HepG2 (cell line): ENCODE results near the gene TEAD3. TPM values are rescaled to one million over a fixed set of nuclear protein-coding genes. Genes with fewer than 3 reads are reported as not detected.
A peak's percentile ranks its signal among the peaks of the same experiment; 100 is the strongest.

Experiments used
- ASH2L ChIP-seq: fragments of 300-600, 200-600 bp; sonication (generic); IDR thresholded peaks from 2 replicates; pipeline ENCODE4 v1.7.0; 2017; ENCODE audit warnings: low read depth, mild to moderate bottlenecking, moderate library complexity, mixed read lengths, low read length; ENCODE audit not compliant: insufficient read length
- GLI4 ChIP-seq: sonication (generic); formaldehyde crosslinking; IDR thresholded peaks from 2 replicates; pipeline ENCODE4 v1.5.1; 2020; ENCODE audit warnings: missing genetic modification reagents, mild to moderate bottlenecking, moderate library complexity, borderline replicate concordance
- SALL1 ChIP-seq: sonication (generic); formaldehyde crosslinking; IDR thresholded peaks from 2 replicates; pipeline ENCODE4 v1.8.0; 2022; ENCODE audit warnings: mild to moderate bottlenecking, missing genetic modification reagents
- SIN3A ChIP-seq: IDR thresholded peaks from 2 replicates; pipeline ENCODE4 v1.6.1; 2011; ENCODE audit warnings: low read depth, mild to moderate bottlenecking, control low read depth, low read length, borderline replicate concordance
- SMAD3 ChIP-seq: sonication (generic); formaldehyde crosslinking; IDR thresholded peaks from 2 replicates; pipeline ENCODE4 v1.4.0; 2020; ENCODE audit warnings: missing genetic modification reagents
- SPEN ChIP-seq: sonication (generic); formaldehyde crosslinking; IDR thresholded peaks from 2 replicates; pipeline ENCODE4 v1.5.1; 2020; ENCODE audit warnings: low read depth, mild to moderate bottlenecking, missing genetic modification reagents
- TBX3 ChIP-seq: fragments of 450-650 bp; IDR thresholded peaks from 2 replicates; pipeline ENCODE4 v1.6.1; 2017; ENCODE audit warnings: antibody characterized with exemption, mild to moderate bottlenecking, inconsistent platforms, borderline replicate concordance
- ZKSCAN8 ChIP-seq: IDR thresholded peaks from 2 replicates; pipeline ENCODE4 v1.6.1; 2016; ENCODE audit warnings: borderline replicate concordance, missing genetic modification reagents, missing compliant biosample characterization
- ZNF879 ChIP-seq: sonication (generic); formaldehyde crosslinking; IDR thresholded peaks from 2 replicates; pipeline ENCODE4 v1.8.1; 2023; ENCODE audit warnings: missing genetic modification reagents
- polyA plus RNA-seq, 8 experiments: library from polyadenylated mRNA; depleted of rRNA in 3 of 8; stranded (reverse) in 7 of 8; unstranded in 1 of 8; fragments of >200 nt; fragmentation: Illumina TruSeq in 4 of 8; extraction: Trizol in 4 of 8; gene quantifications; 2 replicates each; pipeline versions ENCODE4 v1.2.1 to v1.2.3, GENCODE V29; 2011 to 2016; ENCODE audit warnings: low read depth in 4 of 8, missing spikeins in 1 of 8, mixed read lengths in 1 of 8; ENCODE audit not compliant: insufficient read depth in 1 of 8
- total RNA-seq, 5 experiments: library from RNA; depleted of rRNA; stranded (reverse); fragments of >200 nt; fragmentation: Illumina TruSeq; extraction: Trizol; gene quantifications; 2 replicates each; pipeline ENCODE4 v1.2.3, GENCODE V29; 2016; ENCODE audit warnings: low read depth in 1 of 5
- TF ChIP-seq, protein P1 (sequence below): sonication (generic); formaldehyde crosslinking; IDR thresholded peaks from 2 replicates; pipeline ENCODE4 v1.4.0; 2020; ENCODE audit warnings: missing genetic modification reagents
- TF ChIP-seq, protein P2 (sequence below): sonication (generic); formaldehyde crosslinking; IDR thresholded peaks from 2 replicates; pipeline ENCODE4 v1.4.0; 2020; ENCODE audit warnings: missing genetic modification reagents
- TF ChIP-seq, protein P3 (sequence below): sonication (generic); formaldehyde crosslinking; IDR thresholded peaks from 2 replicates; pipeline ENCODE4 v1.5.0; 2020; ENCODE audit warnings: mild to moderate bottlenecking, missing genetic modification reagents, borderline replicate concordance
- TF ChIP-seq, protein P4 (sequence below): sonication (generic); formaldehyde crosslinking; IDR thresholded peaks from 2 replicates; pipeline ENCODE4 v1.5.1; 2020; ENCODE audit warnings: missing genetic modification reagents, mild to moderate bottlenecking, borderline replicate concordance
- TF ChIP-seq, protein P5 (sequence below): sonication (generic); formaldehyde crosslinking; IDR thresholded peaks from 2 replicates; pipeline ENCODE4 v1.4.0; 2020; ENCODE audit warnings: missing genetic modification reagents

TEAD3 gene
- total and polyA plus RNA-seq, 2 of the 13 experiments (the other 11 are each of a cell fraction or from before 2014, with no cell fraction given) = 15.1 to 16.5 TPM

DNA sequence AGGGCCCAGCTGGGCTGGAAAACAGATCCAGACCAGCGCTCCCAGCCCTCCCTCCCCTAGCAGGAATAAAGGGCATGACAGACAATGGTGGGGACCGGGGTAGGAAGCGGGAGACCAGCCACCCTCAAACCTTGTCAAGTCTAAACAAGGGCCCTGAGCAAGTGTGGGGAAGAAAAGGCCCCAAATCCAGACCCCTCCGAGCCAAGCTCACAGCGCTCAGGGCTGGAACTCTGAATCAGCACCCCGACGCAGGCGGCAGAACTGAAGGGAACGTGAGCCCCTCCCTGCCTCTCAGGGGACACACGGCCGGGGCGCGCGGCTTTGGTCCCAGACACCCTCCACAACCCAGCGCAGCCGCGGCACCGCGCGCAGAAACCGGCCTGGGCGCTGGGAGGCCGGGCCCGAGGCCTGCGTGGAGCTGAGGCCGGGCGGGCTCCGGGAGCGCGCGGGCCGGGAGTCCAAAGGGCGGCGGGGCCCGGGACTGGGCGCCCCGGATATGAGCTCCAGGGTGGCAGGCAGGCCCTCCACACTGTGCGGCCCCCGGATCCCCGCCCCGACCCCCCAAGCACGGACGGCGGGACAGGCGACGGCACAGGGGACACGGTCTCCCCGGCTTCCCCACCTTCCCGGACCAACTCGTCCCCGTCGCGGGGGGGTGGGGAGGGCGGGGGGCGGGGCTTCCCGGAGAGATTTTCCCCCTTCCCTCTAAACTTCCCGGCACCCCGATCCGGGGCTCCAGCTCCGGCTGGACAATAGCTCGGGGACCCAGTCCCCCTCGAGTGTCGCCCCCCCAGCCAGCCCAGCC, 641 bp downstream of the TEAD3 start (continued):
- TF ChIP-seq, protein P1, sequence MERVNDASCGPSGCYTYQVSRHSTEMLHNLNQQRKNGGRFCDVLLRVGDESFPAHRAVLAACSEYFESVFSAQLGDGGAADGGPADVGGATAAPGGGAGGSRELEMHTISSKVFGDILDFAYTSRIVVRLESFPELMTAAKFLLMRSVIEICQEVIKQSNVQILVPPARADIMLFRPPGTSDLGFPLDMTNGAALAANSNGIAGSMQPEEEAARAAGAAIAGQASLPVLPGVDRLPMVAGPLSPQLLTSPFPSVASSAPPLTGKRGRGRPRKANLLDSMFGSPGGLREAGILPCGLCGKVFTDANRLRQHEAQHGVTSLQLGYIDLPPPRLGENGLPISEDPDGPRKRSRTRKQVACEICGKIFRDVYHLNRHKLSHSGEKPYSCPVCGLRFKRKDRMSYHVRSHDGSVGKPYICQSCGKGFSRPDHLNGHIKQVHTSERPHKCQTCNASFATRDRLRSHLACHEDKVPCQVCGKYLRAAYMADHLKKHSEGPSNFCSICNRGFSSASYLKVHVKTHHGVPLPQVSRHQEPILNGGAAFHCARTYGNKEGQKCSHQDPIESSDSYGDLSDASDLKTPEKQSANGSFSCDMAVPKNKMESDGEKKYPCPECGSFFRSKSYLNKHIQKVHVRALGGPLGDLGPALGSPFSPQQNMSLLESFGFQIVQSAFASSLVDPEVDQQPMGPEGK = peak; percentile 48; the same call in 1 of the 2 replicates
- TF ChIP-seq GLI4 (CRISPR knock-in tag) (peak; percentile 64; the same call in 1 of the 2 replicates), SALL1 (peak; percentile 30; the same call in 1 of the 2 replicates), SIN3A (0 out of 2 replicates have a peak, but pooled peaks have one; percentile 33), ZNF879 (CRISPR knock-in tag) (peak; percentile 73; the same call in 1 of the 2 replicates), ASH2L (peak; percentile 57), ZKSCAN8 (CRISPR knock-in tag) (no peak), SPEN (CRISPR knock-in tag) (peak; percentile 84; the same call in 1 of the 2 replicates), TBX3 (no peak), SMAD3 (CRISPR knock-in tag) (0 out of 2 replicates have a peak, but pooled peaks have one; percentile 19)
- TF ChIP-seq, protein P2, sequence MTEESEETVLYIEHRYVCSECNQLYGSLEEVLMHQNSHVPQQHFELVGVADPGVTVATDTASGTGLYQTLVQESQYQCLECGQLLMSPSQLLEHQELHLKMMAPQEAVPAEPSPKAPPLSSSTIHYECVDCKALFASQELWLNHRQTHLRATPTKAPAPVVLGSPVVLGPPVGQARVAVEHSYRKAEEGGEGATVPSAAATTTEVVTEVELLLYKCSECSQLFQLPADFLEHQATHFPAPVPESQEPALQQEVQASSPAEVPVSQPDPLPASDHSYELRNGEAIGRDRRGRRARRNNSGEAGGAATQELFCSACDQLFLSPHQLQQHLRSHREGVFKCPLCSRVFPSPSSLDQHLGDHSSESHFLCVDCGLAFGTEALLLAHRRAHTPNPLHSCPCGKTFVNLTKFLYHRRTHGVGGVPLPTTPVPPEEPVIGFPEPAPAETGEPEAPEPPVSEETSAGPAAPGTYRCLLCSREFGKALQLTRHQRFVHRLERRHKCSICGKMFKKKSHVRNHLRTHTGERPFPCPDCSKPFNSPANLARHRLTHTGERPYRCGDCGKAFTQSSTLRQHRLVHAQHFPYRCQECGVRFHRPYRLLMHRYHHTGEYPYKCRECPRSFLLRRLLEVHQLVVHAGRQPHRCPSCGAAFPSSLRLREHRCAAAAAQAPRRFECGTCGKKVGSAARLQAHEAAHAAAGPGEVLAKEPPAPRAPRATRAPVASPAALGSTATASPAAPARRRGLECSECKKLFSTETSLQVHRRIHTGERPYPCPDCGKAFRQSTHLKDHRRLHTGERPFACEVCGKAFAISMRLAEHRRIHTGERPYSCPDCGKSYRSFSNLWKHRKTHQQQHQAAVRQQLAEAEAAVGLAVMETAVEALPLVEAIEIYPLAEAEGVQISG (CRISPR knock-in tag) = peak; percentile 75
- TF ChIP-seq, protein P3, sequence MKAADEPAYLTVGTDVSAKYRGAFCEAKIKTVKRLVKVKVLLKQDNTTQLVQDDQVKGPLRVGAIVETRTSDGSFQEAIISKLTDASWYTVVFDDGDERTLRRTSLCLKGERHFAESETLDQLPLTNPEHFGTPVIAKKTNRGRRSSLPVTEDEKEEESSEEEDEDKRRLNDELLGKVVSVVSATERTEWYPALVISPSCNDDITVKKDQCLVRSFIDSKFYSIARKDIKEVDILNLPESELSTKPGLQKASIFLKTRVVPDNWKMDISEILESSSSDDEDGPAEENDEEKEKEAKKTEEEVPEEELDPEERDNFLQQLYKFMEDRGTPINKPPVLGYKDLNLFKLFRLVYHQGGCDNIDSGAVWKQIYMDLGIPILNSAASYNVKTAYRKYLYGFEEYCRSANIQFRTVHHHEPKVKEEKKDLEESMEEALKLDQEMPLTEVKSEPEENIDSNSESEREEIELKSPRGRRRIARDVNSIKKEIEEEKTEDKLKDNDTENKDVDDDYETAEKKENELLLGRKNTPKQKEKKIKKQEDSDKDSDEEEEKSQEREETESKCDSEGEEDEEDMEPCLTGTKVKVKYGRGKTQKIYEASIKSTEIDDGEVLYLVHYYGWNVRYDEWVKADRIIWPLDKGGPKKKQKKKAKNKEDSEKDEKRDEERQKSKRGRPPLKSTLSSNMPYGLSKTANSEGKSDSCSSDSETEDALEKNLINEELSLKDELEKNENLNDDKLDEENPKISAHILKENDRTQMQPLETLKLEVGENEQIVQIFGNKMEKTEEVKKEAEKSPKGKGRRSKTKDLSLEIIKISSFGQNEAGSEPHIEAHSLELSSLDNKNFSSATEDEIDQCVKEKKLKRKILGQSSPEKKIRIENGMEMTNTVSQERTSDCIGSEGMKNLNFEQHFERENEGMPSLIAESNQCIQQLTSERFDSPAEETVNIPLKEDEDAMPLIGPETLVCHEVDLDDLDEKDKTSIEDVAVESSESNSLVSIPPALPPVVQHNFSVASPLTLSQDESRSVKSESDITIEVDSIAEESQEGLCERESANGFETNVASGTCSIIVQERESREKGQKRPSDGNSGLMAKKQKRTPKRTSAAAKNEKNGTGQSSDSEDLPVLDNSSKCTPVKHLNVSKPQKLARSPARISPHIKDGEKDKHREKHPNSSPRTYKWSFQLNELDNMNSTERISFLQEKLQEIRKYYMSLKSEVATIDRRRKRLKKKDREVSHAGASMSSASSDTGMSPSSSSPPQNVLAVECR (CRISPR knock-in tag) = peak; percentile 81; the same call in 1 of the 2 replicates
- TF ChIP-seq, protein P4, sequence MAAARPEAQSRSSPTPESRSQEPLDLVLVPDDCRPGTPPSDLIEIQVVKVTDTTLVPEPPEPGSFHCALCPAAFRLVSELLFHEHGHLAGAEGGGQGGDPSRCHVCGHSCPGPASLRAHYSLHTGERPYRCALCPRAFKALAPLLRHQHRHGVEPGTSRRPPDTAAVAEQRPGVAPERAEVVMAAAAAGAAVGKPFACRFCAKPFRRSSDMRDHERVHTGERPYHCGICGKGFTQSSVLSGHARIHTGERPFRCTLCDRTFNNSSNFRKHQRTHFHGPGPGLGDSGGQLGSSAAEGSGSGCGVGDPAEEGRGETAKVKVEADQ = peak; percentile 74; the same call in 1 of the 2 replicates
- TF ChIP-seq, protein P5, sequence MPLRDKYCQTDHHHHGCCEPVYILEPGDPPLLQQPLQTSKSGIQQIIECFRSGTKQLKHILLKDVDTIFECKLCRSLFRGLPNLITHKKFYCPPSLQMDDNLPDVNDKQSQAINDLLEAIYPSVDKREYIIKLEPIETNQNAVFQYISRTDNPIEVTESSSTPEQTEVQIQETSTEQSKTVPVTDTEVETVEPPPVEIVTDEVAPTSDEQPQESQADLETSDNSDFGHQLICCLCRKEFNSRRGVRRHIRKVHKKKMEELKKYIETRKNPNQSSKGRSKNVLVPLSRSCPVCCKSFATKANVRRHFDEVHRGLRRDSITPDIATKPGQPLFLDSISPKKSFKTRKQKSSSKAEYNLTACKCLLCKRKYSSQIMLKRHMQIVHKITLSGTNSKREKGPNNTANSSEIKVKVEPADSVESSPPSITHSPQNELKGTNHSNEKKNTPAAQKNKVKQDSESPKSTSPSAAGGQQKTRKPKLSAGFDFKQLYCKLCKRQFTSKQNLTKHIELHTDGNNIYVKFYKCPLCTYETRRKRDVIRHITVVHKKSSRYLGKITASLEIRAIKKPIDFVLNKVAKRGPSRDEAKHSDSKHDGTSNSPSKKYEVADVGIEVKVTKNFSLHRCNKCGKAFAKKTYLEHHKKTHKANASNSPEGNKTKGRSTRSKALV = 0 out of 2 replicates have a peak, but pooled peaks have one; percentile 44
